Measurements from ENCODE around the gene SLC9B2.

Gene SLC9B2

GRCh38 chr4:103099691-103100392 is 23.3 kb upstream of the SLC9B2 start, which contains the start of gene BDH2:
BDH2 (minus strand) TSS chr4:103099834; CDS start chr4:103096254, 3,580 bp downstream.
- H3K4me3 ChIP-seq (ENCODE audit: low read depth in 1 of 5, low read length in 5 of 5), result peak within 1 kb of the TSS; percentile 64 to 75 (median 66)
- no peaks in the 10 kb centered on the region for H3K9me3 ChIP-seq (ENCODE audit: control insufficient read depth in 5 of 5, low read length in 5 of 5)
- peaks cover 0 to 2% (median 0%) of the 10 kb centered on the region in 5 donors for H3K36me3 ChIP-seq (ENCODE audit: control insufficient read depth in 5 of 5, insufficient read depth in 5 of 5, low read length in 5 of 5)
- peak within 1 kb of the TSS; percentile 31 to 78 (median 57) for H3K9ac ChIP-seq (ENCODE audit: low read length in 5 of 5)
- H3K27ac ChIP-seq (ENCODE audit: low read depth, low read length), result peak within 1 kb of the TSS; percentile 33
- H3K4me1 ChIP-seq (ENCODE audit: control insufficient read depth in 5 of 5, insufficient read depth in 5 of 5, low read length in 5 of 5), result peaks cover 0 to 15% (median 14%) of the 10 kb centered on the region in 5 donors
- no peaks in the 10 kb centered on the region for H3K27me3 ChIP-seq (ENCODE audit: control insufficient read depth in 5 of 5, insufficient read depth in 4 of 5, low read length in 5 of 5)

GRCh38 chr4:103098756-103099440 is 22.3 kb upstream of the SLC9B2 start:
- Histone ChIP-seq H3K9me3 (ENCODE audit: control insufficient read depth in 5 of 5, low read length in 5 of 5) (no peaks in the 10 kb centered on the region), H3K27ac (ENCODE audit: low read depth, low read length) (peak overlapping the region; percentile 33), H3K36me3 (ENCODE audit: control insufficient read depth in 5 of 5, insufficient read depth in 5 of 5, low read length in 5 of 5) (peaks cover 0 to 3% (median 0%) of the 10 kb centered on the region in 5 donors), H3K4me3 (ENCODE audit: low read depth in 1 of 5, low read length in 5 of 5) (peak overlapping the region; percentile 64 to 75 (median 66)), H3K27me3 (ENCODE audit: control insufficient read depth in 5 of 5, insufficient read depth in 4 of 5, low read length in 5 of 5) (no peaks in the 10 kb centered on the region), H3K9ac (ENCODE audit: low read length in 5 of 5) (peak overlapping the region in 4 of 5 donors; percentile 35 to 78 (median 64)), H3K4me1 (ENCODE audit: control insufficient read depth in 5 of 5, insufficient read depth in 5 of 5, low read length in 5 of 5) (peaks cover 0 to 15% (median 14%) of the 10 kb centered on the region in 5 donors)

- H3K27ac ChIP-seq (ENCODE audit: low read depth, low read length), result no peak overlapping the region
- peak overlapping the region in 1 of 5 donors; percentile 35 for H3K9ac ChIP-seq (ENCODE audit: low read length in 5 of 5)
Observed at GRCh38 chr4:103098341-103098740, 21.8 kb upstream of the SLC9B2 start.

DNA sequence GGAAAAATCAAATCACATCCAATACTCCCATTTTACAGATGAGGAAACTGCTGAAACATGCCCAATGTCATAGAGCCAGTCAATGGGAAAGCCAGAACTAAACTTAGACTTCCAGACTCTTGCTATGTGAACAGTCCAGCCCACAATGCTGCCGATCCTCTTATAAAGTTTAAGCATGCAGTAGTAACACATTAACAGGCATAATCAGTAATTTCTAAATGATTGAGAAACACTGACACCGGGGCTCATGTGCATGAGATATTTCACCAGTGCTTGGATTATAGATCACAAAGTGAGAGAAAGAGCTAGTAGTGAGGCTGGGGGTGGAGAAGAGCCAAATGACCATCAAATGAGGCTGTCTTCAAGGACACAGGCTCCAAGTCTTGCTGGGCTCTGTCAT is 20.6 kb upstream of the SLC9B2 start:
- H3K9me3 ChIP-seq (ENCODE audit: control insufficient read depth in 5 of 5, low read length in 5 of 5), result no peaks in the 10 kb centered on the region
- H3K9ac ChIP-seq (ENCODE audit: low read length in 5 of 5), result no peak overlapping the region
- H3K27me3 ChIP-seq (ENCODE audit: control insufficient read depth in 5 of 5, insufficient read depth in 4 of 5, low read length in 5 of 5), result no peaks in the 10 kb centered on the region
- H3K36me3 ChIP-seq (ENCODE audit: control insufficient read depth in 5 of 5, insufficient read depth in 5 of 5, low read length in 5 of 5), result peaks cover 0 to 4% (median 3%) of the 10 kb centered on the region in 5 donors
- H3K4me1 ChIP-seq (ENCODE audit: control insufficient read depth in 5 of 5, insufficient read depth in 5 of 5, low read length in 5 of 5), result peaks cover 0 to 15% (median 14%) of the 10 kb centered on the region in 5 donors
- no peak overlapping the region for H3K27ac ChIP-seq (ENCODE audit: low read depth, low read length)
- no peak overlapping the region for H3K4me3 ChIP-seq (ENCODE audit: low read depth in 1 of 5, low read length in 5 of 5)

More at GRCh38 chr4:103098341-103098740, 21.8 kb upstream of the SLC9B2 start:
- Histone ChIP-seq H3K4me1 (ENCODE audit: control insufficient read depth in 5 of 5, insufficient read depth in 5 of 5, low read length in 5 of 5) (peaks cover 0 to 15% (median 14%) of the 10 kb centered on the region in 5 donors), H3K36me3 (ENCODE audit: control insufficient read depth in 5 of 5, insufficient read depth in 5 of 5, low read length in 5 of 5) (peaks cover 0 to 4% (median 0%) of the 10 kb centered on the region in 5 donors), H3K9me3 (ENCODE audit: control insufficient read depth in 5 of 5, low read length in 5 of 5) (no peaks in the 10 kb centered on the region), H3K4me3 (ENCODE audit: low read depth in 1 of 5, low read length in 5 of 5) (peak overlapping the region in 4 of 5 donors; percentile 64 to 75 (median 68)), H3K27me3 (ENCODE audit: control insufficient read depth in 5 of 5, insufficient read depth in 4 of 5, low read length in 5 of 5) (no peaks in the 10 kb centered on the region)

DNA sequence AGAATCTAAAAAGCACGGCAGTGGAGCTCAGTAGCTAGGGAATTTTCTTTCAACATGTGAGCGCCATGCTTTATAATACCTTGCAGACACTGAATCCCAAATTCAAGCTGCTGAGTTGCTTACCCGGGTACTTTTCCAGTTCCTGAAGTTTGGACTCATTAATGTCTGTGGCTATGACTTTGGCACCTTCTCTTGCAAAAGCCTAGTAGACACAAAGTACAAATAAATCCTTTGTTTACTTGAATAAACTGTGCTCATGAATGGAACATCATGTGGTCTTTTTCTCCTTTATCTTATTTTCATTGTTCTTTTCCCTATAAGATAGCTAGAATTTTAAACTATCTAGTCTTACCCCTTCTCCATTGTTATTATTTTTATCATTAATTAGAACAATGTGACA is 18.5 kb upstream of the SLC9B2 start:
- Histone ChIP-seq H3K9me3 (ENCODE audit: control insufficient read depth in 5 of 5, low read length in 5 of 5) (no peaks in the 10 kb centered on the region), H3K4me3 (ENCODE audit: low read depth in 1 of 5, low read length in 5 of 5) (no peak overlapping the region), H3K9ac (ENCODE audit: low read length in 5 of 5) (no peak overlapping the region), H3K27me3 (ENCODE audit: control insufficient read depth in 5 of 5, insufficient read depth in 4 of 5, low read length in 5 of 5) (no peaks in the 10 kb centered on the region), H3K4me1 (ENCODE audit: control insufficient read depth in 5 of 5, insufficient read depth in 5 of 5, low read length in 5 of 5) (peaks cover 0 to 15% (median 14%) of the 10 kb centered on the region in 5 donors), H3K36me3 (ENCODE audit: control insufficient read depth in 5 of 5, insufficient read depth in 5 of 5, low read length in 5 of 5) (peaks cover 10 to 21% (median 13%) of the 10 kb centered on the region in 5 donors), H3K27ac (ENCODE audit: low read depth, low read length) (no peak overlapping the region)

DNA sequence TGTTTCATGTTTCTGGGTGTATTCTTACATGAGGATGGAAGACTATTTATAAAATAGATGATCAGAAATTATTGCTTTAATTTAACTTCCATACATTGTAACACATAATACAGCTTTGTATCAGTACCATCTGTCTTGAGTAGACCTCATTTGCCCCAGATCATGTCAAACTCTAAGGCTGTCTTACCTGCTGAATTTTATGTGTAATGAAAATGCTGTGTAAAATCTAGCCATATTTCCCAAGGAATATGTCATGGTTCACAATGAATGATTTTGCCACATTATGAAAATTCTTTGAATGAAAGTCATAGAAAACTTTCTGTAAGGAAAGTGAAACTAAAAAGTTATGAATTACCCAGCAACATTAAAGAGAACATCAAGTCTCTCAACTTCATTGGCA is 15.7 kb upstream of the SLC9B2 start:
- Histone ChIP-seq H3K9ac (ENCODE audit: low read length in 5 of 5) (no peak overlapping the region), H3K4me1 (ENCODE audit: control insufficient read depth in 5 of 5, insufficient read depth in 5 of 5, low read length in 5 of 5) (no peaks in the 10 kb centered on the region), H3K36me3 (ENCODE audit: control insufficient read depth in 5 of 5, insufficient read depth in 5 of 5, low read length in 5 of 5) (peaks cover 25 to 45% (median 36%) of the 10 kb centered on the region in 5 donors), H3K27me3 (ENCODE audit: control insufficient read depth in 5 of 5, insufficient read depth in 4 of 5, low read length in 5 of 5) (no peaks in the 10 kb centered on the region), H3K4me3 (ENCODE audit: low read depth in 1 of 5, low read length in 5 of 5) (no peak overlapping the region), H3K9me3 (ENCODE audit: control insufficient read depth in 5 of 5, low read length in 5 of 5) (no peaks in the 10 kb centered on the region), H3K27ac (ENCODE audit: low read depth, low read length) (no peak overlapping the region)

DNA sequence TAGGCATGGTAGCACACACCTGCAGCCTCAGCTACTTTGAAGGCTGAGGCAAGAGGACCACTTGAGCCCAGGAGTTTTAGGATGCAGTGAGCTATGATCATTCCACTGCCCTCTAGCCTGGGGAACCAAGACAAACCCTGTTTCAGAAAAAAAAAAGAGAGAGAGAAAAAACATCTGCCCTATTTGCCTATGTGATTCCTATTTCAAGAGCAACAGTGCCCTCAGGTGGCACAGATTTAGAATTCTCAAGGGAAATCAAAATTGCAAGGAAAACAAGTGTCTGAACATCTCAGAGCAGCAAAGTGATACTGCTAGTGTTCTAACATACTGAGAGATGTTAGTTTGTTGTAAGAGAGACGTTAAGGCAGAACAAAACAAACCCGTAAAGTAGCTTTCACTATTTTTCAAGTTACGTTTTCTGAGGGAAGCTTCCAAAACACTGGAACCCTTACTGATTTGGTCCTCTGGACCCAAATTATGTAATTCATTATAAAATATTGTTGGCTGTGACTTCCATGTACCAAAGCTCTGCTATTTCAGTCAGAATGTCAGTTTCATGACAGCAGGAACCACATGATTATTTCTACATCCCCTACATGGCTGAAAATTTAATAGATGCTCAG is 15.2 kb upstream of the SLC9B2 start:
- Histone ChIP-seq H3K27me3 (ENCODE audit: control insufficient read depth in 5 of 5, insufficient read depth in 4 of 5, low read length in 5 of 5) (no peaks in the 10 kb centered on the region), H3K36me3 (ENCODE audit: control insufficient read depth in 5 of 5, insufficient read depth in 5 of 5, low read length in 5 of 5) (peaks cover 30 to 50% (median 42%) of the 10 kb centered on the region in 5 donors), H3K9me3 (ENCODE audit: control insufficient read depth in 5 of 5, low read length in 5 of 5) (no peaks in the 10 kb centered on the region), H3K4me1 (ENCODE audit: control insufficient read depth in 5 of 5, insufficient read depth in 5 of 5, low read length in 5 of 5) (no peaks in the 10 kb centered on the region), H3K27ac (ENCODE audit: low read depth, low read length) (no peak overlapping the region), H3K4me3 (ENCODE audit: low read depth in 1 of 5, low read length in 5 of 5) (no peak overlapping the region), H3K9ac (ENCODE audit: low read length in 5 of 5) (no peak overlapping the region)

DNA sequence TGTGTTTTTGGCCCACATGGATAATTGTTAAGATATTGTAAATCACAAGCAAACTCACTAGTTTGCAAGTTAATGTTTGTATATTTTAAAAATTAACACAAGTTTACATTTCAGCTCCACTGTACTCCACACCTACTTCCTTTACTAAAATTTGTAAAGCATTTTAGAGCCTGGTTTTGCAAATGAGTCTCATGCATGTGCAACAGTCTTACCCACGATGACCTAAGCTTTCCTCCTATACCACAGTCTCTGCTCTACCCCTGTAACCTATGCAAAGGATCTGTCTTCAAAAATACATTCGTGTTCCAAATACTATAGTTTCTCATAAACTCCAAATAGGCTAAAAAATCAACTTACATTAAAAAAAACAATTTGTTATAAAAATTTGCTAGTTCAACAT is 12.9 kb upstream of the SLC9B2 start:
- H3K4me3 ChIP-seq (ENCODE audit: low read depth in 1 of 5, low read length in 5 of 5), result no peak overlapping the region
- H3K27me3 ChIP-seq (ENCODE audit: control insufficient read depth in 5 of 5, insufficient read depth in 4 of 5, low read length in 5 of 5), result no peaks in the 10 kb centered on the region
- no peaks in the 10 kb centered on the region for H3K9me3 ChIP-seq (ENCODE audit: control insufficient read depth in 5 of 5, low read length in 5 of 5)
- no peak overlapping the region for H3K9ac ChIP-seq (ENCODE audit: low read length in 5 of 5)
- H3K27ac ChIP-seq (ENCODE audit: low read depth, low read length), result no peak overlapping the region
- H3K4me1 ChIP-seq (ENCODE audit: control insufficient read depth in 5 of 5, insufficient read depth in 5 of 5, low read length in 5 of 5), result no peaks in the 10 kb centered on the region
- H3K36me3 ChIP-seq (ENCODE audit: control insufficient read depth in 5 of 5, insufficient read depth in 5 of 5, low read length in 5 of 5), result peaks cover 42 to 71% (median 55%) of the 10 kb centered on the region in 5 donors

- H3K4me1 ChIP-seq (ENCODE audit: control insufficient read depth in 5 of 5, insufficient read depth in 5 of 5, low read length in 5 of 5), result no peaks in the 10 kb centered on the region
- H3K9ac ChIP-seq (ENCODE audit: low read length in 5 of 5), result no peak overlapping the region
- H3K27ac ChIP-seq (ENCODE audit: low read depth, low read length), result no peak overlapping the region
- no peak overlapping the region for H3K4me3 ChIP-seq (ENCODE audit: low read depth in 1 of 5, low read length in 5 of 5)
- peaks cover 48 to 69% (median 58%) of the 10 kb centered on the region in 5 donors for H3K36me3 ChIP-seq (ENCODE audit: control insufficient read depth in 5 of 5, insufficient read depth in 5 of 5, low read length in 5 of 5)
- H3K9me3 ChIP-seq (ENCODE audit: control insufficient read depth in 5 of 5, low read length in 5 of 5), result no peaks in the 10 kb centered on the region
- H3K27me3 ChIP-seq (ENCODE audit: control insufficient read depth in 5 of 5, insufficient read depth in 4 of 5, low read length in 5 of 5), result no peaks in the 10 kb centered on the region
Observed at GRCh38 chr4:103086551-103086950, 10.0 kb upstream of the SLC9B2 start.

All from subcutaneous abdominal adipose tissue (tissue), 5 donors.